ENCODE data around the gene PRKG1. TPM values are rescaled to one million over a fixed set of nuclear protein-coding genes. Genes with fewer than 3 reads are reported as not detected.

The PRKG1 gene
- total and polyA plus RNA-seq, 2 experiments from 2014 or later = 10.7 to 21.8 TPM

GRCh38 chr10:51630640-51631005, 556.3 kb downstream of the PRKG1 start:
- H3F3A ChIP-seq (ENCODE audit: insufficient read depth) = peaks cover 15% of the 10 kb centered on the region
- H3K4me3 ChIP-seq = no peak overlapping the region
- peaks cover 9% of the 10 kb centered on the region; the same call in 1 of the 2 replicates for H3K4me1 ChIP-seq (ENCODE audit: insufficient read depth)
- H3K79me2 ChIP-seq (ENCODE audit: insufficient read depth) = no peaks in the 10 kb centered on the region
- no peaks in the 10 kb centered on the region for H3K36me3 ChIP-seq (ENCODE audit: low read depth)
- no peaks in the 10 kb centered on the region for H3K9me3 ChIP-seq (ENCODE audit: low read depth)
- in situ Hi-C loops (cut with MboI) = no loop called here
- no peaks in the 10 kb centered on the region for H3K9me2 ChIP-seq (ENCODE audit: insufficient read depth)
- peak overlapping the region; percentile 9; the same call in 1 of the 2 replicates for H3K27ac ChIP-seq
- H2AFZ ChIP-seq = no peak overlapping the region
- TF ChIP-seq EZH2 (IDR thresholded peaks at IDR 0.05; ENCODE audit: insufficient read depth, poor library complexity, severe bottlenecking) = no peak
- no peak for TF ChIP-seq EZH2phosphoT487 (IDR thresholded peaks at IDR 0.05; ENCODE audit: insufficient read depth, low read depth)
- H3K27me3 ChIP-seq (replicated peaks; ENCODE audit: insufficient read depth) = no peaks in the 10 kb centered on the region
- peak overlapping the region; percentile 24 for H3K4me2 ChIP-seq (ENCODE audit: unreplicated experiment)
- DNase-seq = no peak
- 81 to 84% methylated on average over 7 of the region's 7 CpGs for WGBS, 2 experiments (ENCODE audit: low coverage in 1 of 2, low lambda C conversion rate in 2 of 2, missing lambda C conversion rate in 2 of 2)
- no peaks in the 10 kb centered on the region for H4K20me1 ChIP-seq (ENCODE audit: insufficient read depth)
- H3K9ac ChIP-seq = no peak overlapping the region

- H3K4me1 ChIP-seq (ENCODE audit: insufficient read depth) = peaks cover 4% of the 10 kb centered on the region; the same call in 1 of the 2 replicates
- no peaks in the 10 kb centered on the region for H3K36me3 ChIP-seq (ENCODE audit: low read depth)
- peaks cover 5% of the 10 kb centered on the region for H3F3A ChIP-seq (ENCODE audit: insufficient read depth)
- H3K27me3 ChIP-seq (replicated peaks; ENCODE audit: insufficient read depth) = no peaks in the 10 kb centered on the region
- H4K20me1 ChIP-seq (ENCODE audit: insufficient read depth) = no peaks in the 10 kb centered on the region
- no peak overlapping the region for H3K4me3 ChIP-seq
- no peak overlapping the region for H3K9ac ChIP-seq
- no peak overlapping the region for H3K4me2 ChIP-seq (ENCODE audit: unreplicated experiment)
- TF ChIP-seq EZH2phosphoT487 (IDR thresholded peaks at IDR 0.05; ENCODE audit: insufficient read depth, low read depth) (no peak), EZH2 (IDR thresholded peaks at IDR 0.05; ENCODE audit: insufficient read depth, poor library complexity, severe bottlenecking) (no peak)
- H2AFZ ChIP-seq = no peak overlapping the region
- H3K27ac ChIP-seq = no peak overlapping the region
- WGBS, 2 experiments (ENCODE audit: low coverage in 1 of 2, low lambda C conversion rate in 2 of 2, missing lambda C conversion rate in 2 of 2) = 46 to 50% methylated on average over 1 of the region's 1 CpG
- no peaks in the 10 kb centered on the region for H3K9me2 ChIP-seq (ENCODE audit: insufficient read depth)
- H3K9me3 ChIP-seq (ENCODE audit: low read depth) = no peaks in the 10 kb centered on the region
- no peaks in the 10 kb centered on the region for H3K79me2 ChIP-seq (ENCODE audit: insufficient read depth)
- no peak for DNase-seq
- in situ Hi-C loops (cut with MboI) = no loop called here
These were observed 561.1 kb downstream of the PRKG1 start for GRCh38 chr10:51635436-51635835.

- no peaks in the 10 kb centered on the region for H3K27me3 ChIP-seq (replicated peaks; ENCODE audit: insufficient read depth)
- H3K27ac ChIP-seq = no peak overlapping the region
- H3K4me3 ChIP-seq = no peak overlapping the region
- 94 to 95% methylated on average over 4 of the region's 4 CpGs for WGBS, 2 experiments (ENCODE audit: low coverage in 1 of 2, low lambda C conversion rate in 2 of 2, missing lambda C conversion rate in 2 of 2)
- no peaks in the 10 kb centered on the region for H3F3A ChIP-seq (ENCODE audit: insufficient read depth)
- in situ Hi-C loops (cut with MboI) = no loop called here
- TF ChIP-seq EZH2phosphoT487 (IDR thresholded peaks at IDR 0.05; ENCODE audit: insufficient read depth, low read depth) = no peak
- TF ChIP-seq EZH2 (IDR thresholded peaks at IDR 0.05; ENCODE audit: insufficient read depth, poor library complexity, severe bottlenecking) = no peak
- no peaks in the 10 kb centered on the region for H3K36me3 ChIP-seq (ENCODE audit: low read depth)
- no peak overlapping the region for H3K4me2 ChIP-seq (ENCODE audit: unreplicated experiment)
- DNase-seq = no peak
- H3K9ac ChIP-seq = no peak overlapping the region
- H3K9me2 ChIP-seq (ENCODE audit: insufficient read depth) = no peaks in the 10 kb centered on the region
- no peaks in the 10 kb centered on the region for H3K79me2 ChIP-seq (ENCODE audit: insufficient read depth)
- no peaks in the 10 kb centered on the region for H3K4me1 ChIP-seq (ENCODE audit: insufficient read depth)
- H4K20me1 ChIP-seq (ENCODE audit: insufficient read depth) = no peaks in the 10 kb centered on the region
- no peak overlapping the region for H2AFZ ChIP-seq
- no peaks in the 10 kb centered on the region for H3K9me3 ChIP-seq (ENCODE audit: low read depth)
These were observed 563.9 kb downstream of the PRKG1 start for GRCh38 chr10:51638211-51638610.

- 57 to 76% methylated on average over 1 of the region's 1 CpG for WGBS, 2 experiments (ENCODE audit: low coverage in 1 of 2, low lambda C conversion rate in 2 of 2, missing lambda C conversion rate in 2 of 2)
- H3K9me3 ChIP-seq (ENCODE audit: low read depth) = no peaks in the 10 kb centered on the region
- H3K9ac ChIP-seq = no peak overlapping the region
- no peaks in the 10 kb centered on the region for H3K36me3 ChIP-seq (ENCODE audit: low read depth)
- no peaks in the 10 kb centered on the region for H3K27me3 ChIP-seq (replicated peaks; ENCODE audit: insufficient read depth)
- no peak overlapping the region for H2AFZ ChIP-seq
- TF ChIP-seq EZH2phosphoT487 (IDR thresholded peaks at IDR 0.05; ENCODE audit: insufficient read depth, low read depth) (no peak), EZH2 (IDR thresholded peaks at IDR 0.05; ENCODE audit: insufficient read depth, poor library complexity, severe bottlenecking) (no peak)
- H3K79me2 ChIP-seq (ENCODE audit: insufficient read depth) = no peaks in the 10 kb centered on the region
- DNase-seq = no peak
- in situ Hi-C loops (cut with MboI) = no loop called here
- H3K4me1 ChIP-seq (ENCODE audit: insufficient read depth) = no peaks in the 10 kb centered on the region
- no peak overlapping the region for H3K4me3 ChIP-seq
- no peaks in the 10 kb centered on the region for H3F3A ChIP-seq (ENCODE audit: insufficient read depth)
- H3K9me2 ChIP-seq (ENCODE audit: insufficient read depth) = no peaks in the 10 kb centered on the region
- no peak overlapping the region for H3K27ac ChIP-seq
- H3K4me2 ChIP-seq (ENCODE audit: unreplicated experiment) = no peak overlapping the region
- no peaks in the 10 kb centered on the region for H4K20me1 ChIP-seq (ENCODE audit: insufficient read depth)
These were observed 564.5 kb downstream of the PRKG1 start for GRCh38 chr10:51638737-51639136.

All from GM23248 (cell line).